Anterior cingulate cortex (tissue), 58 donors: Measurements from ENCODE around the gene MT1B.
A peak's percentile ranks its signal among the peaks of the same experiment; 100 is the strongest.

ENCODE experiments used
- DNase-seq, 58 donors: peaks; one replicate each; lab custom pipeline; 2025; lab: John Stamatoyannopoulos, UW

The MT1B gene

DNA sequence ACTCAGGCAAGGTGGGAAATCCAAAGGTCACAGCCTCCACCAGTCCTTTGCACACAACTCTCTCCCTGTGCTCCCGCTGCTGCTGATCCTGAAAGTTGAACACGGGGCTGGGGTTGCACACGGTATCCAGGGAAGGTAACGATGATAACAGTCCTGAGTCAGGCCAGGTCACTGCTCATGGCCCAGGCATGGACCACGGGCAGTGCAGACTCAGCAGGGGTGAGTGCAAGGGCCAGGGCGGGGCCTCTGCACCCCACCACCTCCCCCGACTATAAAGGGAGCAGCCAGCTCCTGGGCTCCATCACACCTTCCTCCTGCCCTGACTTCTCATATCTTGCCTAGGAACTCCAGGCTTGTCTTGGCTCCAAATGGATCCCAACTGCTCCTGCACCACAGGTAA, at the start of gene MT1B:
MT1B (plus strand) TSS at position 301 of the 400 bp plus-strand sequence; CDS start at position 369, 68 bp downstream.
- DNase-seq: no peak

DNA sequence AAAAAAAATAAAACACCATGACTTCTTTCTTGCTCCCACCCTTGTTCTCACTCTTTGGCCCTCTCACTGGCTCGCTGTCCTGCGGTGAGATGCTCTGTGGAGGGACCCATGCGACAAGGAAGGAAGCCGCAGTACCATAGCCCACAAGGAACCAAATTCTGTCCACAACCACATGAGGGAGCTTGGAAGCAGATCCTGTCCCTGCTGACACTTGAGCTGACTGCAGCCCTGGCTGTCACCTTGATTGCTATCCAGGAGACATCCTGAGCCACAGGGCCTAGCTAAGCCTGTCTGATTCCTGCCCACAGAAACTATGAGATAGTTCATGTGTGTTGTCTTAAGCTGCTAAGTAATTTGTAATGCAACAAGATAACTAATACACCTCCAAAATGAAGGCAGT, 48.1 kb upstream of the MT1B start:
- peak in 22 of 58 donors; percentile 9 to 70 (median 35) for DNase-seq

DNA sequence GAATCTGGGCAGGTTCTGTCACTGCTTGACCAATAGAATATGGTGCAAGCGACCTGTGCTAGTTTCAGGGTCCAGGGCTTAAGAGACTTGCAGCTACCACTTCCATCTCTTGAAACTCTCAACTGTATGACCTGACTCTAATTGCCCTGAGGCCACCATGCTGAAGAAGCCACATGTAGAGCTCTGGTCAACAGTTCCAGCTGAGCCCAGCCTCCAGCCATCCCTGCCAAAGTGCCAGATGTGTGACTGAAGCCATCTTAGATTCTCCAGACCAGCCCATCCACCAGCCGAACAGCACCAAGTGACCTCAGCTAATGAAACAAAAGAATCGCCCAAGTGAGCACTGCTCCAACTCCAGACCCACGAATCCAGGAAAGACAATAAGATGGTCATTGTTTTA, 46.7 kb upstream of the MT1B start:
- no peak for DNase-seq

DNA sequence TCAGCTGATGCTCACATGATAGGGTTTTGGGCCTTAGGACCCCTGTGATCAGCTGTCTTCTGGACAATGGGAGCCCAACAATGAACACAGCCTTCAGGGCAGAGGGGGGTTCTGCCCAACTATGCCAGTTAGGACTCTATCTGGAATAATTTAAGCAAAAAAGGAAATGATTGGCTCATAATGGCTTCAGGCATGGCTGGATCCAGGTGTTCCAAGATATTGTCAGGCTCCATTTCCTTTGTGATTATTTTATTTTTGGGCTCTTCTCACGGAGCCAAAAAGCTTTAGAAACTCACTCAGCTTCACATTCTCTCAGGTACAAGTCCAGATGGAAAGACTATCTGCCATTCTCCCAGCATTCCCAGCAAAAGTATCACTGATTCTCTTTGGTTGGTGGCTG, 46.2 kb upstream of the MT1B start:
- no peak for DNase-seq

DNA sequence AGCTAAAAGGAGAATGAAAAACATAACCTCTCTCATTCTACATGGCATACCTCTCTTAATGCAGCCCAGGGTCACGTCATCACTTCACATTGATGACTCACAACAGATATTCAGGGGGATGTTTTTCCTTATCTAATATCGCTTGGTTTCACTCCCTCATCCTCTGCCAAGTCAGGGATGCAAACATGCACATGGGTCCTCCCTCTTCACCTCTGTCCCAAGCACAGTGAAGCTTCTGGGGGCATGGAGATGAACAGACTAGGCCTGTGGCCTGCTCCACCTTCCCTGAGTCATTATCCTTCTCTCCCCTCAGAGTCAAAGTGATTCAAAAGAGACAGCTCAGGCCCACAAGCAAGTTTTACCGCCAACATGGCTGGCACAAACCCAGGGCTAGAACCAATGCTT, 45.6 kb upstream of the MT1B start:
- DNase-seq: peak in 2 of 58 donors; percentile 24 to 42

DNA sequence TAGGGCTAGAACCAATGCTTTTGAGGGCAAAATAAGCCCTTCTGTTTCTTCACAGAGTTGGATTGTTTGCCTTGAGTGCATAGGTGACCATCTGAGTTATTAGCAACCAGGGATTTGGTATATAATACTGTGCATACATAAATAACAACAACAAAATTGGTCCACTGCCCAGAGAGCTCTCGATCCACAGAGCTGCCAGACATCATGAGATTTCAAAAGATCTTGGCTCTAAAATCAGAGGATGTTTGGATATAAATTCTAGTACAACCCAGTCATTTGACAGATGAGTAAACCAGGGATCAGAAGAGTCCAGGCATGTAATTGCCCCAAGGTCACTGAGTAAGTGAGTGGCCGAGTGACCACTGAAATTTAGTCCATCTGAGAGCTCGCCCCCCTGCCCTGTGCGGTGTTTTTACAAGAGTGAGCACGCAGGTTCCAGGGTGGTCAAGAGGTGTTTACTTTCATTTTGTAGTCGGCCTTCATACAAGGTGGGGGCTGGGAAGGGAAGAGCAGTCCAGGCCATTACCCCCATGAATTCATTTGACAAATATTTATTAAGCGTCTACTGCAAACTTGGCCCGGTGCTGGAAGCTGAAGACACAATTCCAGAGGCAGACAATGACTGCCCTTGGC, 45.1 kb upstream of the MT1B start:
- peak in 10 of 58 donors; percentile 23 to 58 (median 36) for DNase-seq

DNA sequence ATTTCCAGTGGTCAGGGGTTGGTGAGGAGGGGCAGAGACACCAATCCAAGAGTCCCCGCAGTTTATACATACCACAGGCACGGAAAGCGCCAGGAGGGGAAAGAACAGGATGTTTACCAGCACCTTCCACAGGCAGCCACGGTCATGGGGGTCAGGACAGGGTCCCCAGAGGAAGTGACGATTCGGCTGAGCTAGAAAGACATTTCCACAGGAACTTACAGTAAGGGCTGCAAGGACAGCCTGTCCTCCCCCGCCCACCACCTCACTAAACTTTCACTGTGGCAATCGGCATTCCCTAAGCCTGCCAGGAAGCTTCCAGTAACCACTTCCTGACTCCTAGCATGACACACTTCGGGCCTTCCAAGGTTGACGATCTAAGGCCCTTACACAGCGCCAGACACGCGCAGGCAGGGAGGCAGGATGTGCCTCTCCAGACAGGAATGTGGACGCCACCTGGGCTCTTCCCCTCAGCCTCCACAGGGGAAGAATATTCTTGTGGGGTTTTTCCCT, 44.5 kb upstream of the MT1B start:
- DNase-seq: peak in 5 of 58 donors; percentile 19 to 49 (median 30)

DNA sequence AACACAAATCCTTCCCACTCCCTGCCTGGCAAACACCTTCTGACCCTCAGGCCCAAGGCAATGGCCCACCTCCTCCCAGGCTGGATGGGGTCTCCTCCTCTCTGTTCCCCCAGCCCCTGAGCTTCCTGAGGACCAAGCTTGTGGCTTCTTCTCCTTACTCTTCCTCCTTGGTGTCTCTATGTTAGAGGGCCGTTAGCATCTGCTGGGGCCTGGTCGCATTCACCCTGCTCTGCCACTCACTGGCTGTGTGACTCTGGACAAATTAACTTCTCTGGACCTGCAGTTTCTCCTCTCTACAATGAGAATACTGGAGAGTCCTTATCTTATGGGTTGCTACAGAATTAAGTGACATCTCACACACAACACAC, 44.0 kb upstream of the MT1B start:
- no peak for DNase-seq

DNA sequence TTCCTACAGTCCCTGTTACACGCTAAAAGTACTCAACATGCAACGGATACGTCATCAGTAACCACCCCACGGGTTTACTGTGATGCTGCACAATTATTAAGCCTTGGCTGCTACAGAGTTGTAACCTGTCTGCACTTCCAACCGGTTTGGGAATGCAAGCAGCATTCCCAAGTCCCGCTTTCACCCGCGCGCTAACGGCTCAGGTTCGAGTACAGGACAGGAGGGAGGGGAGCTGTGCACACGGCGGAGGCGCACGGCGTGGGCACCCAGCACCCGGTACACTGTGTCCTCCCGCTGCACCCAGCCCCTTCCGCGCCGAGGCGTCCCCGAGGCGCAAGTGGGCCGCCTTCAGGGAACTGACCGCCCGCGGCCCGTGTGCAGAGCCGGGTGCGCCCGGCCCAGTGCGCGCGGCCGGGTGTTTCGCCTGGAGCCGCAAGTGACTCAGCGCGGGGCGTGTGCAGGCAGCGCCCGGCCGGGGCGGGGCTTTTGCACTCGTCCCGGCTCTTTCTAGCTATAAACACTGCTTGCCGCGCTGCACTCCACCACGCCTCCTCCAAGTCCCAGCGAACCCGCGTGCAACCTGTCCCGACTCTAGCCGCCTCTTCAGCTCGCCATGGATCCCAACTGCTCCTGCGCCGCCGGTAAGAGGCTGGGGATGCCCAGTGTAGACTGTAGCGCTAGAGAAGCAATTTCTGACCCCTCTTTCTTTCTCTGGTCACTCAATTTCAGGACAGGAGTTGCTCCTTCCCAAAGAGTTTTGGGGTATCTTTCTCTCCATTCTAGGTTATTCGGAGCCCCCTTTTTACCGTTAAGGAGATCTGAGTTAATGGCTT, 43.4 kb upstream of the MT1B start, which contains the start of gene MT2A:
MT2A (plus strand) TSS at position 542 of the 833 bp plus-strand sequence; CDS start at position 614, 72 bp downstream.
- peak in 56 of 58 donors; percentile 32 to 93 (median 82) for DNase-seq

DNA sequence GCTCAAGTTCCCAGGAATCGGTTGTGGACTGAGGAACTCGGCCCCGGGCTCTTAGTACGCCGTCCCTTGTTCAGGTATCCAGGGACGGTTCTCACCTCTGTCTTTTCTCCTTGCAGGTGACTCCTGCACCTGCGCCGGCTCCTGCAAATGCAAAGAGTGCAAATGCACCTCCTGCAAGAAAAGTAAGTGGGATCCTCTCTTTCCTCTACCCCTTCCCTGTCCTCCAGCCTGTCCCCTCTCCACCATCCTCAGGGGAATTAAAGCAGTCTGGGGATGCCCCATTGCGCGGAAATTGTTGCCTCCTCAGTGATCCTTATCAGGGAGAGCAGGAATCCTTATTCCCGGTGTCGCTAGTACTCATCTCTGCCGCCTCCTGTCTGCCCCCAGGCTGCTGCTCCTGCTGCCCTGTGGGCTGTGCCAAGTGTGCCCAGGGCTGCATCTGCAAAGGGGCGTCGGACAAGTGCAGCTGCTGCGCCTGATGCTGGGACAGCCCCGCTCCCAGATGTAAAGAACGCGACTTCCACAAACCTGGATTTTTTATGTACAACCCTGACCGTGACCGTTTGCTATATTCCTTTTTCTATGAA, 42.7 kb upstream of the MT1B start:
- peak in 12 of 58 donors; percentile 13 to 49 (median 27) for DNase-seq

DNA sequence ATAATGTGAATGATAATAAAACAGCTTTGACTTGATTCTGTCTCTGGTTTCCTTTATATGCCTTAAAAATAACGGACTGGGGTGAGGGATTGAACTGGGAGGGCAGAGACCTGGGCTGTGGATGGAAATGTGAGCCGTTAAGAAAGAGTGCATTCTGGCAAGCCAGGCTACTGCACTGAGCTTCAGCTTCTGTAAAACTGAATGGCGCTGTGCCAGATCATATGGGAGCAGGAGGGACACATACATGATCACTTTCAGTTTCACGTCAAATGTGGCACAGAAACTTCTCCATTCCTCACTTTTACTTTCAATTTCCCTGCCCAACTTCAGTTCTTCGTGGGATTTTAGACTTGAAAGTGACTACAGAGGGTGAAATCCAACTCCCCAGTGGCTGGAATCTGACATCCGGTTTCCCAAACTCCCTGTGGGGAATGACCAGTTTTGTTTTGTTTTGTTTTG, 42.2 kb upstream of the MT1B start:
- peak in 24 of 58 donors; percentile 19 to 73 (median 40) for DNase-seq

DNA sequence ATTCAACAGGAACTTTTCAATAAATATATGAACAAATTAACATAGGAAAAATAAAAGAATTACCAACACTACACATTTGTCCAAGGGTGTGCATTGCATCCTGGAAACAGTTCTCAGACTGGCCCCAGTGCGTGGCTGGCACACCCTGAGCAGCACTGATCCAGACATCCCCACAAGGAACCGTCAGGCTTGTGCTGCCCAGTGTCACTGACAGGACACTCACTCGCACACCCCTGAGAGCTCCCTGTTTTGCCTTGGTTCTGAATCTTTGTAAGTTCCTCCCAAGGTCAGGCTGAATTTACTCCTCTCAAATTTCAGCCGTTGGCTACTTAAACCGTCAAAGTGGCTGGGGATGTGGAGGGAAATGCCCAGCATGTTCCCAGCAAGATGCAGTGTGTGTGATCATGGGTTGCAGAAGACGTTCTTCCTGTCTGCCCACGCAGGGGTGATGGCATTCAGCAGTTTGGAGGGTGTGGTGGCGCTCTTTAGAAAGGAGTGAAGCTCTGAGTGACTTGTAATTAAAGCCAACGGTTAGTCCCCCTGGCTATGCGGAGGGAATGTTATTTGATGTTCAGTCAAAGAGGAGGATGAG, 41.6 kb upstream of the MT1B start:
- DNase-seq: peak in 14 of 58 donors; percentile 15 to 77 (median 38)

DNA sequence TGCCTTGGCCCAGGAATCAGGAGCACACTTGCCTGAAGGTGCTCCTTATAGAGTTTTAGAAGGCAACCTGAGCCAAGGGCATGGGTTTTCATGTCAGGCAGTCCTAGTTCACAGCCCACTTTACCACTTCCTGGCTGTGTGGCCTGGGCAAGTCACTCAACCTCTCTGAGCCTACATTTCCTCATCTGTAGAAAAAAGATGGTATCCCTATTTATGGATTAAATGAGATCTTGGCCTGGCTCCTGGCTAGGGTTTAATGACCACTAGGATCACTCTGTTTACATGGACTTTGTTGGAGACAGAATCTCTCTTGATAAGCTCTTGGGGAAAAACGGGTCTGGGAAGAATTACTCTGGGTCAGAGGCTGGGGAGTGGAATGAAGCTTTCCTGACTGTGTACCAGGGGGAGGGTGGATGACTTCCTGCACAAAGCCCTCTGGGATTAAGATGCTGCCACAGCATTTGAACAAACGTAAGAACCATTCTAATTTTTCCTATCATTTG, 41.0 kb upstream of the MT1B start:
- no peak for DNase-seq

DNA sequence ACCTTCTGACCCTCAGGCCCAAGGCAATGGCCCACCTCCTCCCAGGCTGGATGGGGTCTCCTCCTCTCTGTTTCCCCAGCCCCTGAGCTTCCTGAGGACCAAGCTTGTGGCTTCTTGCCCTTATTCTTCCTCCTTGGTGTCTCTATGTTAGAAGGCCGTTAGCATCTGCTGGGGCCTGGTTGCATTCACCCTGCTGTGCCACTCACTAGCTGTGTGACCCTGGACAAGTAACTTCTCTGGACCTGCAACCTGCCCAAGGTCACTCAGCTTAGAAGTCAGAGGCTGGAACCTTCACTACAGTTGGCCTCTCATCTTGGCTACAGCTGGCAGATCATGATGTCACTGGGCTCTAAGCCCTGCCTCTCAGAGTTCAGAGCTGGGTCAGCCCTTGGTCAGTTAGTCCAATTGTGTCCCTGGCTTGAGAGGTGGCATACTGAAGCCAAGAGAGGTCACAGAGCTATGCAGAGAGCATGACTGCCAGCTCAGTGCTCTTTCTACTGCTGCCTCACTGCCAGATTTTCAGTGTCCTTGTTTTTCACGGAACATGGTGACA, 40.3 kb upstream of the MT1B start:
- peak in 13 of 58 donors; percentile 12 to 63 (median 40) for DNase-seq

DNA sequence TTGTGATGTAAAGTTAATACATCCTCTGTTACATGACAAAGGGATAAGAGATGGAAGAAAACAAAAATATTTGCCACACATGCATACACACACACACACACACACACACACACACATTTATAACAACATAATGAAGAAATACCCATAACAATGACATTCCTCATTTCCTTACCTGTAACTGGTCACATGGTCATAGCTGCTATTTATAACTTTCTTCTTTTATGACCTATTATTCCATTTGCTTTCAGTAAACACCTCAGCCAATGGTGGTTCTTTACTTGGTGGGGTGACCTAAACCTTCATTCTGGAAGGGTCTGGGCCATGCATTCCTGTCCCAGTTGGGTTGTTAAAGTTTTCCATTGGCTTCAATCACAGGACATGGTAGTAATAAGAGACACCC, 38.0 kb upstream of the MT1B start:
- no peak for DNase-seq

DNA sequence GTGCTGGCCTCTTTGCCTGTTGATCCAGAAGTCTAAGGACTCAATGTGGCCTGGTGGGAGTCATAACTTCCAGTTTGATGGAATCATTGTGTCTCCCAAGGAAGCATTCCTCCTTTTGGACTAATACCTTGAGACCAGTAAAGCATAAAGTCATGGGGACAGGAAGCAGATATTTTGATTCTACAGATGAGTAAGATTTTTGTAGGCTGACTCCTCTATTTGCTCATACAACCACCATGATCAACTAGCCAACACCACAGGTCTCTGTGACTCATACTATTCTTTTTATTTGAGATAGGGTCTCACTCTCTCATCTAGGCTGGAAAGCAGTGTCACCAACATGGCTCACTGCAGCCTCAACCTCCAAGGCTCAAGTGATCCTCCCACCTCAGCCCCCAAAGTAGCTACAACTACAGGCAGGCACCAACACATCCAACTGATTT, 37.1 kb upstream of the MT1B start:
- no peak for DNase-seq

DNA sequence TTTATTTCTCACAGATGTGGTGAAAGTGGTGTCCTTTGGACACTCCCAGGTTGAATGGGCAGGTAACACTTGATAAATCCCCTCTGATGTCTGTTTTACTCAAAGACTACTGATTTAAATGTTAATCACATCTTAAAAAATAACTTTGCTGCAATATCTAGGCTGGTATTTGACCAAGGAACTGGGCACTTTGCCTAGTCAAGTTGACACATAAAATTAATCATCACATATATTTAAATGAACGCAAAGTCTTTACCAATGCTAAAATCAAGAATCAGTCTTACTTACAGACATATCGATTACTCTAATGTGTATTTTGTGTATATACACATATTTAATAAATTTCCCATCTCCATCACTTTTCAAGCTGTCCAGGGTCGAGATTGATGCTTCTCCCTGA, 36.3 kb upstream of the MT1B start:
- DNase-seq: no peak

DNA sequence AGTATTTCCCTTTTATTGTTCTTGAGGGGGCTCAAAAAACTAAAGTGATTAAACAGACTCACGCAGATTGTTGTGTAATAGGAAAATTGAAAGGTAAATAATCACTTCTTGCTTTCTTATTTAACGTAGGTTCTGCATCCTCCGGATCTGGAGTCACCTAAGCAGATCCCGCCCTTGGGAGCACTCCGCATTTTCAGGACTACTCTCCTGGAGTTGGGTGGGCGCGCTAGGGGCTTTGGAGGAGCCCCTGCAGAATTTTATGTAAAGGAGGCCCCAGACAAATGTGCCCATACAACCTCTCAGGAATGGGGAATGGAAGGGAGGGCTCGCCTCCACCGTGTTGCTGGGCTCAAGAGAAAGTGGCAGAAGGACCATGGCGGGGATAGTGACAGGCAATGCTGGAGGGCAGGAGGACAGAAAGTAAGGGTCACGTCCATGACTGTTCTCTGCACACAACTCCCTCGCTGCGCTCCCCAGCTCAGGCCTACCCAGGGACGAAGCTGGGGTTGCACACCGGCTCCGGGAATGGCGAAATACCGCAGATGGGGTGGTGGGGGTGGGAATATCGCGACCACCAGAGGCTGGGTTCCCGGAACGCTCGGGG, 35.0 kb upstream of the MT1B start:
- DNase-seq: no peak
